Effector CD4-positive, alpha-beta T cell (primary cell): ENCODE data around the gene IQSEC3.
"Not testable (repeated sequence)": the region's sequence is repeated elsewhere in the genome, so short reads cannot be mapped to it uniquely, and the experiment has no call there.

Experiments used
- DNase-seq: peaks from one replicate; pipeline ENCODE4 v3.0.0-alpha.2; 2020

Gene IQSEC3

GRCh38 chr12:113347-113746 is 46.8 kb downstream of the IQSEC3 start:
- DNase-seq = no peak

GRCh38 chr12:114626-115211 is 48.2 kb downstream of the IQSEC3 start:
- no peak for DNase-seq

GRCh38 chr12:115518-115917 is 49.0 kb downstream of the IQSEC3 start:
- no peak for DNase-seq

- DNase-seq = no peak
Measured at GRCh38 chr12:115960-116915, 49.7 kb downstream of the IQSEC3 start.

- DNase-seq = no peak
Measured at GRCh38 chr12:117311-117710, 50.7 kb downstream of the IQSEC3 start.

- DNase-seq = no peak
Measured at GRCh38 chr12:117816-118345, 51.3 kb downstream of the IQSEC3 start.

- DNase-seq = no peak
Measured at GRCh38 chr12:118591-118990, 52.0 kb downstream of the IQSEC3 start.

GRCh38 chr12:120951-121350 is 54.4 kb downstream of the IQSEC3 start:
- no peak for DNase-seq

GRCh38 chr12:121647-122046 is 55.1 kb downstream of the IQSEC3 start:
- DNase-seq = no peak

GRCh38 chr12:125075-125474 is 58.5 kb downstream of the IQSEC3 start:
- DNase-seq = no peak

- DNase-seq = no peak
Measured at GRCh38 chr12:125566-125965, 59.0 kb downstream of the IQSEC3 start.

- DNase-seq = no peak
Measured at GRCh38 chr12:128079-128478, 61.5 kb downstream of the IQSEC3 start.

GRCh38 chr12:129001-129400 is 62.4 kb downstream of the IQSEC3 start:
- no peak for DNase-seq

- DNase-seq = no peak
Measured at GRCh38 chr12:130519-130918, 64.0 kb downstream of the IQSEC3 start.

- DNase-seq = no peak
Measured at GRCh38 chr12:131008-131407, 64.4 kb downstream of the IQSEC3 start.

GRCh38 chr12:131732-132495 is 65.3 kb downstream of the IQSEC3 start:
- no peak for DNase-seq

GRCh38 chr12:133616-134232 is 67.2 kb downstream of the IQSEC3 start:
- not testable (repeated sequence) for DNase-seq

GRCh38 chr12:135138-135537 is 68.6 kb downstream of the IQSEC3 start:
- DNase-seq = no peak

GRCh38 chr12:138171-138897 is 71.8 kb downstream of the IQSEC3 start:
- DNase-seq = no peak

GRCh38 chr12:138898-139534 is 72.4 kb downstream of the IQSEC3 start:
- DNase-seq = no peak

- DNase-seq = no peak
Measured at GRCh38 chr12:139585-139984, 73.0 kb downstream of the IQSEC3 start.

- no peak for DNase-seq
Measured at GRCh38 chr12:140162-140561, 73.6 kb downstream of the IQSEC3 start.
